Measurements from ENCODE around the gene MPRIP. TPM values are rescaled to one million over a fixed set of nuclear protein-coding genes. Genes with fewer than 3 reads are reported as not detected.

MPRIP gene
- total RNA-seq, 4 donors from 2014 or later = 68.7 to 168 (median 99.7) TPM

DNA sequence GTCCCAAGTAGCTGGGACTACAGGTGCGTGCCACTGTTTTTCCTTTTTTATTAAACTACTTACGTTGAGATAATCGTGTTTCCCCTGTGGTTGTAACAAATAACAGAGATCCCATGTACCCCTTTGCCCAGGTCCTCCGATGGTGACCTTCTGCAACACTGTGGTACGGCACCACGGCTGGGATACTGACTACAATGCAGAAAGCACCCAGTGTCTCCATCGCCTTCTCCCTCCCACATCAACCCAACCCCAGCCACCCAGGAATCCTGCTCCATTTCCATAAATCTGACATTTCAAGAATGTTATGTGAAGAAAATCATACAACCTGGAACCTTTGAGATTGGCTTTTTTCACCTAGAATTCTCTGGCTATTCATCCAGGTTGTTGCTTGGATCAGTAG, 22.1 kb downstream of the MPRIP start:
- TF ChIP-seq, protein P1, sequence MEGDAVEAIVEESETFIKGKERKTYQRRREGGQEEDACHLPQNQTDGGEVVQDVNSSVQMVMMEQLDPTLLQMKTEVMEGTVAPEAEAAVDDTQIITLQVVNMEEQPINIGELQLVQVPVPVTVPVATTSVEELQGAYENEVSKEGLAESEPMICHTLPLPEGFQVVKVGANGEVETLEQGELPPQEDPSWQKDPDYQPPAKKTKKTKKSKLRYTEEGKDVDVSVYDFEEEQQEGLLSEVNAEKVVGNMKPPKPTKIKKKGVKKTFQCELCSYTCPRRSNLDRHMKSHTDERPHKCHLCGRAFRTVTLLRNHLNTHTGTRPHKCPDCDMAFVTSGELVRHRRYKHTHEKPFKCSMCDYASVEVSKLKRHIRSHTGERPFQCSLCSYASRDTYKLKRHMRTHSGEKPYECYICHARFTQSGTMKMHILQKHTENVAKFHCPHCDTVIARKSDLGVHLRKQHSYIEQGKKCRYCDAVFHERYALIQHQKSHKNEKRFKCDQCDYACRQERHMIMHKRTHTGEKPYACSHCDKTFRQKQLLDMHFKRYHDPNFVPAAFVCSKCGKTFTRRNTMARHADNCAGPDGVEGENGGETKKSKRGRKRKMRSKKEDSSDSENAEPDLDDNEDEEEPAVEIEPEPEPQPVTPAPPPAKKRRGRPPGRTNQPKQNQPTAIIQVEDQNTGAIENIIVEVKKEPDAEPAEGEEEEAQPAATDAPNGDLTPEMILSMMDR (IDR thresholded peaks at IDR 0.05; ENCODE audit: low read depth) = no peak

DNA sequence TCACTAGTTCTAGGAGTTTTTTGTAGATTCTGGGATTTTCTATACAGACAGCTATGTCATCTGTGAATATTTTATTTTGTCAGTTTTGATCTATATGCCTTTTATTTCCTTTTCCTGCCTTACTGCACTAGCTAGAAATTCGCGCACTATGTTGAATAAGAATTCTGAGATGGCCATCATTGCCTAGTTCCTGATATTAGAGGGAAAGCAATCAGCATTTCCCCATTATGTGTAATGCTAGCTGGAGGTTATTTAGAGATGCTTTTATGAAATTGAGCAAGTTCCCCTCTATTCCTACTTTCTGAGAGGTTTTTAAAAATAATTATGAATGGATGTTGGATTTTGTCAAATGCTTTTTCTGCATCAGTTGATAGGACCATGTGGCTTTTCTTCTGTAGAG, 23.8 kb downstream of the MPRIP start:
- TF ChIP-seq, protein P1 (IDR thresholded peaks at IDR 0.05; ENCODE audit: low read depth) = no peak

DNA sequence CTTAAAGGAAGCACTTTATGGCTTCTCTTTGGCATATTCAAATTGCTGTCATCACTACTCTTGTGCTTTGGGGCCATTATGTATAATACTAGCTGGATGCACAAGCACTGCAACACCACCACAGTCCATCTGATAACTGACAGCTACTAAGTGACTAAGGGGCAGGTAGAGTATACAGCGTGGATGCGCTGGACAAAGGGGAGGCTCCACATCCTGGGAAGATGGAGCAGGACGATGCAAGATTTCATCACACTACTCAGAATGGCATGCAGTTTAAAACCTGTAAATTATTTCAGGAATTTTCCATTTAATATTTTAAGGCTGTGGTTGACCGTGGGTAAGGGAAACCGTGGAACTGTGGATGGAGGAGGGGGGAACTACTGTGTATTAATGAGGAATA, 25.0 kb downstream of the MPRIP start:
- TF ChIP-seq, protein P1 (IDR thresholded peaks at IDR 0.05; ENCODE audit: low read depth) = no peak

DNA sequence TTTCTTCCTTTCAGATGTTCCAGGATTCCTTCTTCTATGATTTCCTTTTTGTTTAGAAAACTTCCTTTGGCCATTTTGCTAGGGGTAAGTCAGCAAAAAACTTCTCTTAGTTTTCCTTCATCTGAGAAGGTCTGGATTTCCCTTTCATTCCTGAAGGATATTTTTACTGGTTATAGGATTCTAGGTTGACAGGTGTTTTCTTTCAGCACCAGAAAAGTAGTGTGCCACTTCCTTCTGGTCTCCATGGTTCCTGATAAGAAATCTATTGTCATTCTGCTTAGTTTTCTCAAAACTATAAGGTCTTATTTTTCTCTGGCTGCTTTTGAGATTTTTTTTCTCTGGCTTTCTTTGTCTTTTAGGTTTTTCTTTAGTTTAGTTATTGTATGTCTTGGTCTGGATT, 27.6 kb downstream of the MPRIP start:
- TF ChIP-seq, protein P1 (IDR thresholded peaks at IDR 0.05; ENCODE audit: low read depth) = no peak

DNA sequence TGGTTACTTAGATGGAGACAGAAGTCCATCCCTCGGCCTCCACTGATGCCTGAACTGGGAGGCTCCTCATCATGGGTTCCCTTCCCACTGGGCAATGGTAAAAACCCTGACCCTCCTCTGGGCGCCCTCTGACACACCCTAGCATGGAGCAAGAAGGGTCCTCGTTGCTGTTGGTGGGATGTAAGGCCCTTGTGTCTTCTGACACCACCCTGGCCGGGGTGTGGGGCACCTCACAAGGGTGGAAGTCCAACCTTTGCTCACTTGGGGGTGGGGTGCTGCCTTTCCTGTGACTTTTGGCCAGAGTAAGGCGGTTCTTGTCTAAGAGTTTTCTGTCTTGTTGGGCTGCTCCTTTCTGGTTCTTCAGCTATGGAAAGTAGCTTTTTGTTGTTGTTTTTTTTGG, 28.7 kb downstream of the MPRIP start:
- TF ChIP-seq, protein P1 (IDR thresholded peaks at IDR 0.05; ENCODE audit: low read depth) = no peak

DNA sequence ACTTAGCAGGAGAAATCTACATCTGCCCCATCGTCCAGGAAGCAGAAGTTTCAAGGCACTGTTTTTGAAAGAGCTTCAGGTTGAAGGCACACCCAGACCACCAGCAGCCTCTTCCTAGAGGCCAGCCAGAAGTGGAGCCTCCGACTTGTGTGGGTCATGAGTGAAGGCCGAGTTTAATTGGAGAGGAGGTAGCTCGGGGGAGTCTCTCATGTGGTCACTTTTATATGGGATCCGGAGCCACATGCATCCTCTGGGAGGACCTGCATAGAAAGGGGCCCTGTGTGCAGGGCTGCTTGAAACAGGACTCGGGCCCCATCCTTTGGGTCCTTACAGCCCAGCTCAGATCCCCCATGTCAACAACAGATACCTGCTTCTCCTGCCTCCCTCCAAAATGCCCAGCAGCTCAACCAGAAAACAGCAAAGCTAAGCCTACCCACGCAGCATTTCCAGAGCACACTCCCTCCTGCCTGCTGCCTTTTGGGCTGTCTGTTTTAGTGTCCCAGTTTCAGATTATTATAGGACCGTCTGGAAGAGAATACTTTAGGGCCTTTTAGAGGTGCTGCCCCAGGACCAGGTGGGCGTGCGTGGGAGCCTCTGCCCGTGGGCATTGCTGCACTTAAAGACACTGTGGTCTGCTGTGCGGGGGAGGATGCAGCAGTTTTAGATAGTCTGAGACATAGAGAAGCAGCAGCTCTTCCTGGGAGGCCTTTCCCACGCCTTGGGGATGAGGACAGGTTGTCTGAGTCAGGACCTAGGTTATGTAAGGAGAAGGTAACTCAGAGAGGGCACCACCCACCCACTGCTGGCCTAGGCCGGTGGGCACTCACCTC, 29.5 kb downstream of the MPRIP start:
- TF ChIP-seq, protein P1 (IDR thresholded peaks at IDR 0.05; ENCODE audit: low read depth) = no peak

DNA sequence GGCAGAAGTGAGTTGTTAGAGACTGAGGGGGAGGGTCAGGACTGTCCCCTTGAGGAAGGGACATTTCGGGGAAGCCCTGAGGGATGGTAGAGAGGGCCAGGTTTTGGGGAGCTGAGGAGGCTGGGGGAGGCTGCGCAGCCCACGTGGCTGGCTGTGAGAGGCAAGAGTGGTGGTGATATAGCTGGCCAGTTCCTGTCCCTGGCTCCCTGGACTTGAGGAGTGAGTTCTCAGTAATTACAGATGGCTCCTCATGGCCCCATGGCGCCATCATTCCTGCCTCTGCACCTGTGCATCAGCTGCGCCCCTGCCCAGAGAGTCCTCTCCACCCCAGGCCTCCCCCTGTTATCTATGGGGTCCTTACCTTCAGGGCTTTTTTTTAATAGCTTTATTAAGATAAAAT, 30.3 kb downstream of the MPRIP start:
- TF ChIP-seq, protein P1 (IDR thresholded peaks at IDR 0.05; ENCODE audit: low read depth) = no peak

Data from subcutaneous adipose tissue (tissue), 4 donors.